Hepatic stellate cell (primary cell): ENCODE results near the gene FOXC1.

Experiments used
- DNase-seq: peaks from one replicate; pipeline ENCODE4 v3.0.0; 2011; ENCODE audit warnings: low spot score

FOXC1 gene

GRCh38 chr6:1600063-1600763 is 9.5 kb upstream of the FOXC1 start:
- DNase-seq: no peak

- no peak for DNase-seq
Measured at GRCh38 chr6:1600764-1601157, 9.0 kb upstream of the FOXC1 start.

- DNase-seq: no peak
Measured at GRCh38 chr6:1601158-1602048, 8.3 kb upstream of the FOXC1 start.

GRCh38 chr6:1602049-1602713 is 7.5 kb upstream of the FOXC1 start:
- DNase-seq: no peak

GRCh38 chr6:1603708-1604107 is 6.0 kb upstream of the FOXC1 start:
- DNase-seq: no peak

- DNase-seq: peak; percentile 78
Measured at GRCh38 chr6:1604158-1605003, 5.3 kb upstream of the FOXC1 start.

GRCh38 chr6:1605004-1605892 is 4.5 kb upstream of the FOXC1 start:
- DNase-seq: no peak

GRCh38 chr6:1605893-1606779 is 3.6 kb upstream of the FOXC1 start:
- DNase-seq: no peak

- DNase-seq: no peak
Measured at GRCh38 chr6:1606780-1607515, 2.8 kb upstream of the FOXC1 start.

- DNase-seq: no peak
Measured at GRCh38 chr6:1607516-1608221, 2.0 kb upstream of the FOXC1 start.

GRCh38 chr6:1608222-1609040 is 1.3 kb upstream of the FOXC1 start:
- no peak for DNase-seq

- DNase-seq: no peak
Measured at GRCh38 chr6:1609041-1609647, 571 bp upstream of the FOXC1 start.

- DNase-seq: peak; percentile 63
Measured at GRCh38 chr6:1610497-1611321, 994 bp downstream of the FOXC1 start.

- DNase-seq: peak; percentile 79
Measured at GRCh38 chr6:1611322-1611571, 1.5 kb downstream of the FOXC1 start.

GRCh38 chr6:1611572-1612298 is 2.0 kb downstream of the FOXC1 start:
- no peak for DNase-seq
